Sigmoid colon (tissue), 7 donors: ENCODE measurements around the gene SLIT3. TPM values are rescaled to one million over a fixed set of nuclear protein-coding genes. Genes with fewer than 3 reads are reported as not detected.

ENCODE experiments used
- DNase-seq: peaks from one replicate; pipeline ENCODE4 v3.0.0-alpha.2; 2019
- H3K27ac ChIP-seq, 4 donors: fragments of 200-600 bp; sonication (generic); one replicate each; pipeline ENCODE4 v1.5.1; 2016 to 2019; ENCODE audit warnings: mild to moderate bottlenecking in 1 of 4
- H3K27me3 ChIP-seq, 3 donors: fragments of 200-600 bp; sonication (generic); one replicate each; pipeline ENCODE4 v1.5.1; 2019; ENCODE audit warnings: mild to moderate bottlenecking in 1 of 3
- H3K36me3 ChIP-seq, 4 donors: fragments of 200-600 bp; sonication (generic); one replicate each; pipeline ENCODE4 v1.5.1; 2016 to 2019
- H3K4me1 ChIP-seq, 4 donors: fragments of 200-600 bp; sonication (generic); one replicate each; pipeline ENCODE4 v1.5.1; 2017 to 2019
- H3K4me3 ChIP-seq, 4 donors: fragments of 200-600 bp; sonication (generic); one replicate each; pipeline ENCODE4 v1.5.1; 2017 to 2019; ENCODE audit warnings: mild to moderate bottlenecking in 2 of 4, moderate library complexity in 1 of 4
- H3K9me3 ChIP-seq, 4 donors: fragments of 200-600 bp in 3 of 4; sonication (generic) in 3 of 4; one replicate each; pipeline versions ENCODE4 v1.5.1 to v1.6.1; 2013 to 2019
- EP300 ChIP-seq, 4 donors: sonication (generic); formaldehyde crosslinking; IDR thresholded peaks; one replicate each; pipeline ENCODE4 v1.6.1; 2017; ENCODE audit warnings: antibody characterized with exemption in 4 of 4
- POLR2A ChIP-seq, 2 donors: fragments of 450-650 bp; IDR thresholded peaks; one replicate each; pipeline ENCODE4 v1.6.1; 2016; ENCODE audit warnings: antibody characterized with exemption in 2 of 2, mild to moderate bottlenecking in 2 of 2, moderate library complexity in 2 of 2
- POLR2AphosphoS5 ChIP-seq, 4 donors: sonication (generic); formaldehyde crosslinking; IDR thresholded peaks; one replicate each; pipeline ENCODE4 v1.6.1; 2017; ENCODE audit warnings: antibody characterized with exemption in 4 of 4
- WGBS, 2 donors: extraction: QIAGEN DNeasy Blood & Tissue Kit; methylation state at CpG; one replicate each; pipeline ENCODE4 v1.1.7; 2013; 5-methylcytosine and 5-hydroxymethylcytosine counted together
- intact Hi-C: fragments of 100-400 bp; cut with DNase I; formaldehyde crosslinking; loops from one replicate; pipeline ENCODE4 v1.15.1; 2023
- polyA plus RNA-seq, 3 donors: library from polyadenylated mRNA; stranded (reverse); fragments of 200-250 nt; gene quantifications; one replicate each; pipeline ENCODE4 v1.2.3, GENCODE V29; 2013
- total RNA-seq, 4 donors: library from RNA; depleted of rRNA; stranded (reverse); fragments of >200 nt; gene quantifications; one replicate each; pipeline ENCODE4 v1.1.0, GENCODE V29; 2016
- TF ChIP-seq, protein P1 (sequence below), 4 experiments: fragments of 450-650 bp in 3 of 4; fragments of 200-600 bp in 1 of 4; IDR thresholded peaks; one replicate each; pipeline ENCODE4 v1.5.1; 2016 to 2019; ENCODE audit warnings: antibody characterized with exemption in 4 of 4, mild to moderate bottlenecking in 3 of 4, moderate library complexity in 2 of 4
- donor health status: healthy with polysubstance abuse.
- donor health status: Bipolar disorder and iron deficiency.
- donor health status: healthy.

The SLIT3 gene
- total and polyA plus RNA-seq, 7 donors, result 0.23 to 46.3 (median 30.0) TPM

DNA sequence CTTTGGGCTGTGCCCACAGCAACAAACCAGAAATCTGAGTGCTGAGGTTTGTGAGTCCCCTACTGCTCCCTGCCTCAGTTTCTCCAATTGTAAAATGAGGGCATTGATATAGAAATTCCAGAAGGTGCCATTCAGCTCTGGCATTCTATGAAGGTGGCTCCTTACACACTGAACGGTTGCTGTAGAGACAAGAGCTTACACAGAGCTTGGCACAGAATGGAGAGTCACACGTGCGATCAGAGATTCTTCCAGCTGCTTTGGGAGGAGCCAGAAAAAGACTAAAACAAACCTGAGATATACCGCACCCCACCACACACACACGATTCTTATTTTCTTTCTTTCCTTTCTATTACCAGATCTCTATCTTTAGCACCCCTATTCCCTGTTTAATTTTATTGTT lies 122.7 kb downstream of the SLIT3 start:
- H3K9me3 ChIP-seq, result no peaks in the 10 kb centered on the region
- no peak overlapping the region for H3K27ac ChIP-seq
- no peaks in the 10 kb centered on the region for H3K27me3 ChIP-seq
- no peak for TF ChIP-seq POLR2A (IDR thresholded peaks at IDR 0.05)
- no peak for TF ChIP-seq EP300 (IDR thresholded peaks at IDR 0.05)
- TF ChIP-seq, protein P1, sequence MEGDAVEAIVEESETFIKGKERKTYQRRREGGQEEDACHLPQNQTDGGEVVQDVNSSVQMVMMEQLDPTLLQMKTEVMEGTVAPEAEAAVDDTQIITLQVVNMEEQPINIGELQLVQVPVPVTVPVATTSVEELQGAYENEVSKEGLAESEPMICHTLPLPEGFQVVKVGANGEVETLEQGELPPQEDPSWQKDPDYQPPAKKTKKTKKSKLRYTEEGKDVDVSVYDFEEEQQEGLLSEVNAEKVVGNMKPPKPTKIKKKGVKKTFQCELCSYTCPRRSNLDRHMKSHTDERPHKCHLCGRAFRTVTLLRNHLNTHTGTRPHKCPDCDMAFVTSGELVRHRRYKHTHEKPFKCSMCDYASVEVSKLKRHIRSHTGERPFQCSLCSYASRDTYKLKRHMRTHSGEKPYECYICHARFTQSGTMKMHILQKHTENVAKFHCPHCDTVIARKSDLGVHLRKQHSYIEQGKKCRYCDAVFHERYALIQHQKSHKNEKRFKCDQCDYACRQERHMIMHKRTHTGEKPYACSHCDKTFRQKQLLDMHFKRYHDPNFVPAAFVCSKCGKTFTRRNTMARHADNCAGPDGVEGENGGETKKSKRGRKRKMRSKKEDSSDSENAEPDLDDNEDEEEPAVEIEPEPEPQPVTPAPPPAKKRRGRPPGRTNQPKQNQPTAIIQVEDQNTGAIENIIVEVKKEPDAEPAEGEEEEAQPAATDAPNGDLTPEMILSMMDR (IDR thresholded peaks at IDR 0.05), result no peak
- no peak for TF ChIP-seq POLR2AphosphoS5 (IDR thresholded peaks at IDR 0.05)
- no peak overlapping the region for H3K4me3 ChIP-seq
- H3K4me1 ChIP-seq, result peaks cover 0 to 6% (median 5%) of the 10 kb centered on the region in 4 donors
- DNase-seq, result no peak
- intact Hi-C loops, result no loop called here
- WGBS, 2 donors, result 33 to 65% methylated on average over 5 of the region's 5 CpGs
- no peaks in the 10 kb centered on the region for H3K36me3 ChIP-seq

DNA sequence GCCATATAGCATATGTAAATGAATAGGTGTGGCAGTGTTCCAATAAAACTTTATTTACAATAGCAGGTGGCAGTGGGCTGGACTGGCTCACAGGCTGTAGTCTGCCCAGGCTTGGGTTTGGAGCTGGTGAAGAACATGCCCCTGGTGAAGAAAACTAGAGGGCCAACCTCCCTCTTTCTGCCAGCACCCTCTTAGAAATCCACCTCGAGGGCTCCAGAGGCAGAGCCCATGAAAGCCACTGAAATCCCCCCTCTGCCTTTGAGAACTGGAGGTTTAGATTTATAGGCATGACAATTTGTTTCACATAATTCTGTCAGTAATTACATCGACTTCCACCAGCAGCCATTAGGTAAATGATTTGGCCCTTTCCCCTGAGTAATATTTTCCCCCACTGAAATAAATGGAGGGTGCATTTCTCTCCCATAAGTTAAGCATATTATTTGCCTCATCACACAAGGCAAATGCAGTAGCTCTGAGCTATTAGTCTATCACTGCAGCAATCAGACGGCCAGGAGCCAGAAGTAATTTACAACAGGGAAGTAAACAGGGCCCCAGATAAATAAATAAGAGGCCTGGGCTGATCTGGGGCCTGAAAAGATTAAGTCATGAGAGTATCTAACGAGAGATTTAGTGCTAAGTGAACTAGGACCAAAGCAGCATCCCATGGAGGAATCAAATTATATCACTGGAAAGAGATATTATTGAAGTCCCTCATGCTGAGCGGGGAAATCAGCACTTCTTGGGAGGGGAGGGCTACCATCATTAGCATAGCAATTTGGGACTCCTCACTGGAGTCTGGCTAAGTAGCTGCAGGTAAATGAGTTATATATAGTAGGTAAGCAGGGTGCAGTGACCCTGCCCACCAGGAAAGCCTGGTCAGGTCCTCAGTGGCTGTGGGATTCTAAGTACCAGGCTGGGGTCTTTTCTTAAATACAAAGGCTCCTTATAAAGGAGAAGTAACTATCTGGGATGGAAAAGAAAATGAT lies 123.9 kb downstream of the SLIT3 start:
- intact Hi-C loops, result no loop called here
- H3K9me3 ChIP-seq, result no peaks in the 10 kb centered on the region
- TF ChIP-seq EP300 (IDR thresholded peaks at IDR 0.05) (no peak), POLR2AphosphoS5 (IDR thresholded peaks at IDR 0.05) (no peak), POLR2A (IDR thresholded peaks at IDR 0.05) (no peak)
- TF ChIP-seq, protein P1 (IDR thresholded peaks at IDR 0.05), result no peak
- peaks cover 0 to 8% (median 5%) of the 10 kb centered on the region in 4 donors for H3K4me1 ChIP-seq
- no peak overlapping the region for H3K4me3 ChIP-seq
- H3K27me3 ChIP-seq, result no peaks in the 10 kb centered on the region
- H3K27ac ChIP-seq, result no peak overlapping the region
- no peak for DNase-seq
- no peaks in the 10 kb centered on the region for H3K36me3 ChIP-seq
- 37 to 58% methylated on average over 5 of the region's 5 CpGs for WGBS, 2 donors

DNA sequence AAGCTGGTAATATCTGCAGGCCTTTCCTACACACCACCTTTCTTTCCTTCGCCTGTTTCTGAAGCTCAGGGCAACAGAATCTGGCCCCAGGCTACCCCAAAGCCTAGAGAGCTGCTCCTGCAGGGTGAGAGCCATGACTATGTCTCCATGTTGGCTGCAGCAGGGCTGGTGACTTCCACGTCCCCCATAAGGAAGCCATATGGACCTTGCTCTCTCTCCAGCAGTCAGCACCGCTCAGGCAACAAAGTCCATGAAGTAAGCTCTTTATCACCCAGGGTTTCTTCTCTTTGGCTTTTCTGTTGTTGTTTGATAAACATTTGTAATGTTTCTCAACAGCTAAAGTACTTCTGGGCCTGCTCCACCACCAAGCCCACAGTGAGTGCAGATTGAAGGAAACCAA lies 125.2 kb downstream of the SLIT3 start:
- H3K36me3 ChIP-seq, result no peaks in the 10 kb centered on the region
- no peak overlapping the region for H3K4me3 ChIP-seq
- no peak for DNase-seq
- intact Hi-C loops, result no loop called here
- H3K4me1 ChIP-seq, result peaks cover 0 to 8% (median 5%) of the 10 kb centered on the region in 4 donors
- no peak overlapping the region for H3K27ac ChIP-seq
- WGBS, 2 donors, result 62 to 81% methylated on average over 3 of the region's 3 CpGs
- no peaks in the 10 kb centered on the region for H3K9me3 ChIP-seq
- H3K27me3 ChIP-seq, result no peaks in the 10 kb centered on the region
- no peak for TF ChIP-seq POLR2A (IDR thresholded peaks at IDR 0.05)
- no peak for TF ChIP-seq POLR2AphosphoS5 (IDR thresholded peaks at IDR 0.05)
- TF ChIP-seq, protein P1 (IDR thresholded peaks at IDR 0.05), result no peak
- TF ChIP-seq EP300 (IDR thresholded peaks at IDR 0.05), result no peak

DNA sequence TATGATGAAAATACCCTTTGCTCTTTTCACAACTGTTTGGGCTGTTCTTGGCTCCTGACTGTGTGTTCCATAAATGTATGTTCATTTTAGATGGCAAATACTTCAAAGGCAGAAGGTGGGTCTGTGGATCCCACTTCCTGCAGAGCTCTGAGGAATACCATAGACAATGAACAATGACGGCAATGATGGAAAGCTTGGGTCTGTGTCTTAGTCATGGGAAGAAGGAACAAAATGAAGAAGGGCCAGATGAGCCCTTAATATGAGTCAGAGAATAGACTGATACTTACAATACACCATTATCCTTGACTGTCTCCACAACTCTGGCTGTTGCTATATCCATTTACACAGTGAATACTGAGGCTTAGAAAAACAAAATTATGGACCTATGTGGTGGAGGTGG lies 126.0 kb downstream of the SLIT3 start:
- Histone ChIP-seq H3K4me3 (no peak overlapping the region), H3K36me3 (no peaks in the 10 kb centered on the region), H3K27me3 (no peaks in the 10 kb centered on the region), H3K27ac (no peak overlapping the region), H3K9me3 (no peaks in the 10 kb centered on the region), H3K4me1 (peaks cover 0 to 8% (median 5%) of the 10 kb centered on the region in 4 donors)
- DNase-seq, result no peak
- no peak for TF ChIP-seq EP300 (IDR thresholded peaks at IDR 0.05)
- no peak for TF ChIP-seq POLR2AphosphoS5 (IDR thresholded peaks at IDR 0.05)
- TF ChIP-seq POLR2A (IDR thresholded peaks at IDR 0.05), result no peak
- TF ChIP-seq, protein P1 (IDR thresholded peaks at IDR 0.05), result no peak
- intact Hi-C loops, result no loop called here
- 85 to 97% methylated on average over 1 of the region's 1 CpG for WGBS, 2 donors
